ENCODE results near the gene ADAMTS12.
"Not testable (repeated sequence)": the region's sequence is repeated elsewhere in the genome, so short reads cannot be mapped to it uniquely, and the experiment has no call there.

The ADAMTS12 gene

GRCh38 chr5:33576726-33577590 is 314.8 kb downstream of the ADAMTS12 start:
- no peak for DNase-seq

- DNase-seq, result no peak
Measured at GRCh38 chr5:33565324-33565723, 326.5 kb downstream of the ADAMTS12 start.

- DNase-seq, result no peak
Measured at GRCh38 chr5:33563983-33564908, 327.5 kb downstream of the ADAMTS12 start.

- no peak for DNase-seq
Measured at GRCh38 chr5:33563530-33563929, 328.3 kb downstream of the ADAMTS12 start.

GRCh38 chr5:33558489-33558888 is 333.3 kb downstream of the ADAMTS12 start:
- DNase-seq, result no peak

- no peak for DNase-seq
Measured at GRCh38 chr5:33557605-33558004, 334.2 kb downstream of the ADAMTS12 start.

- no peak for DNase-seq
Measured at GRCh38 chr5:33556330-33557328, 335.2 kb downstream of the ADAMTS12 start.

- DNase-seq, result no peak
Measured at GRCh38 chr5:33549982-33550567, 341.7 kb downstream of the ADAMTS12 start.

GRCh38 chr5:33539790-33540189 is 352.0 kb downstream of the ADAMTS12 start:
- DNase-seq, result not testable (repeated sequence)

- DNase-seq, result no peak
Measured at GRCh38 chr5:33539212-33539611, 352.6 kb downstream of the ADAMTS12 start.

- DNase-seq, result no peak
Measured at GRCh38 chr5:33538201-33538600, 353.6 kb downstream of the ADAMTS12 start.

GRCh38 chr5:33537240-33537639 is 354.6 kb downstream of the ADAMTS12 start:
- DNase-seq, result no peak

- DNase-seq, result no peak
Measured at GRCh38 chr5:33536802-33537201, 355.0 kb downstream of the ADAMTS12 start.

GRCh38 chr5:33531824-33532223 is 360.0 kb downstream of the ADAMTS12 start:
- no peak for DNase-seq

- no peak for DNase-seq
Measured at GRCh38 chr5:33531037-33531298, 360.8 kb downstream of the ADAMTS12 start.

- DNase-seq, result no peak
Measured at GRCh38 chr5:33530183-33531036, 361.4 kb downstream of the ADAMTS12 start.

GRCh38 chr5:33527696-33528095 is 364.1 kb downstream of the ADAMTS12 start:
- DNase-seq, result no peak

- no peak for DNase-seq
Measured at GRCh38 chr5:33526755-33527154, 365.0 kb downstream of the ADAMTS12 start.

- DNase-seq, result no peak
Measured at GRCh38 chr5:33524476-33524875, 367.3 kb downstream of the ADAMTS12 start.

GRCh38 chr5:33523208-33523771 is 368.5 kb downstream of the ADAMTS12 start:
- no peak for DNase-seq

- DNase-seq, result no peak
Measured at GRCh38 chr5:33516421-33516820, 375.4 kb downstream of the ADAMTS12 start.
